Epidermal melanocyte (primary cell): ENCODE data around the gene PAFAH1B1.
A peak's percentile ranks its signal among the peaks of the same experiment; 100 is the strongest.
"Not testable (repeated sequence)": the region's sequence is repeated elsewhere in the genome, so short reads cannot be mapped to it uniquely, and the experiment has no call there.

Experiments used
- DNase-seq: peaks from one replicate; pipeline ENCODE4 v3.0.0; 2011; ENCODE audit warnings: low spot score; ENCODE audit not compliant: insufficient read length

The PAFAH1B1 gene

DNA sequence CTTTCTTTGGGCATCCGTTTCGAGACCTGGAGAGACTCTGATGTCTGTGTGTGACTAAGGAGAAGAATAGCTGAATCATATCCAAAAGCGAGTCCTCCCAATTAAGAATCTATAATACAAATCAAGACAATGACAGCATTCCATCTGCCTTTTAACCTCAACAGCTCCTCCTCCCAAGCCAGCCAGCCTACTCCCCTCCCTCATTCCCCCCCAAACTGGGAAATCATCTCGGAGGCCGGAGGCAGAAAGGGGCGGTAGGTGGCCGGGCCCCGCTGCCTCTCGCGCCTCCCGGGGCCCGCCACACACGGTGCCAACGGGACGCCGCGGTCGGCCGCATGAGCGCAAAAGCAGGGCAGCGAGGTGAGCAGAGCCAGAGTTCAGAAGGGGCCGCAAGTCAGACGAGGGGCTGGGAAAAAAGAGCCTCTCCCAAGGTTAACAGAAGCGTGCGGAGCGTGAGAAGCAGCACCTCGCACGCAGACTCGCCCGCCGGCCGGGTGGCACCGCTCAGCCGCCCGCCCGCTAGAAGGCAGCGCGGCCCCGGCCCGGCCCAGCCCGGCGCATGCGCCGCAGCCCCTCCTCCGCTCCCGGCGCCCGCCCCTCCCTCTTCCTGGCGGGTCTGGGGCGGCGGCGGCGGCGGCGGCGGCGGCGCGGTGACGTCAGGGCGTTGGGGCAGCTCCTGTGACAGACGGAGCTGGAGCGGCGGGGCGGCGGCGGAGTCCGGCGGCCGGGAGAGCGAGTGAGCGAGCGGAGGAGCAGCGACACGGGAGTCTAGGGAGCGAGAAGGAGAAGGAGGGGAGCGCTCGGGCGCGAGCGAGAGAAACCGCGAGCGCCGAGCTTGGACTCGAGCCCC, at the start of gene PAFAH1B1:
TSS of gene PAFAH1B1 (plus strand) at position 684 of the 850 bp plus-strand sequence. CDS start 44,635 bp downstream, outside the sequence.
- DNase-seq = peak; percentile 83

- no peak for DNase-seq
Measured at GRCh38 chr17:2545393-2545792, 48.1 kb upstream of the PAFAH1B1 start.

DNA sequence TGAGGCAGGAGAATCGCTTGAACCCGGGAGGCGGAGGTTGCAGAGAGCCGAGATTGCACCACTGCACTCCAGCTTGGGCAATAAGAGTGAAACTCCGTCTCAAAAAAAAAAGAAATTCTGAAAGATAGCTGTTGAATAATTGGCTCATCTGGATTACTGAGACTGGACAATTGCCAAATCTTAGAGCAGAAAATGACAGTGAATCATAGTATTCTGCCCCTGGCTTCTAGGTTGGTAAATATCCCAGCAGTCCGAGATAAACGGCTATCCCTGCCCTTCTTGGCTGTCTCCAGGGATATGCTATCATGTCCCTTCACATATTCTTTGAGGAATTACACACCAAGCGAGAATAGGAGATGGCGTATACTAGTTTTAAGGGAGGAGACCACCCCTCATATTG, 46.3 kb upstream of the PAFAH1B1 start:
- peak; percentile 61 for DNase-seq

DNA sequence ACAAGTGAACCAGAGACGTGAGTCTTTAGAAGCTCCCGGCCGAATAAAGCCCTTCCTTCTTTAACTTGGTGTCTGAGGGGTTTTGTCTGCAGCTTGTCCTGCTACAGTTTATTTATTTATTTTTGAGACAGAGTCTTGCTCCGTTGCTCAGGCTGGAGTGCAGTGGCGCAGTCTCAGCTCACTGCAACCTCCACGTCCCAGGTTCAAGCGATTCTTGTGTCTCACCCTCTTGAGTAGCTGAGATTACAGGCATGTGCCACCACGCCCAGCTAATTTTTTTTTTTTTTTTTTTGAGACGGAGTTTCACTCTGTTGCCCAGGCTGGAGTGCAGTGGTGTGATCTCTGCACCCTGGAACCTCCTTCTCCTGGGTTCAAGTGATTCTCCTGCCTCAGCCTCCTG, 45.4 kb upstream of the PAFAH1B1 start:
- not testable (repeated sequence) for DNase-seq

GRCh38 chr17:2549392-2550211, 43.9 kb upstream of the PAFAH1B1 start:
- no peak for DNase-seq

DNA sequence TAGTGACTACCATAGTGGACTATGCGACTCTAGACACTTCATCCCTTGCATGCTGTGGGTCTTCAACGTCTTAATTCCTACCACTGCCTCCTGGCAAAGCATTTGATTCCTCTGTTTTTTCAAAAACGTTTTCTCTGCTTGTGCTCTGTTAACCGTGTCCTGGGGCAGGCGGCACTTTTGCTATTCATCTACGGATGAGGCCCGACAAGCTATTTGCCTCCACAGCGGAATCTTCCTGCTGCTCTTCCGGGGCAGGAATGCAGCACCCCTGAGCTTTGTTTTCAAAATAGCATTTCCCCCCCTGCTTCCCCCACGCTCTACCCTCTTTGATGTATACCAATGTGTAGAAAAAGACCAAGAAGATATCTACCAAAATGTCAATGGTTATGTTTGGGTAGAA, 42.0 kb upstream of the PAFAH1B1 start:
- DNase-seq = no peak

GRCh38 chr17:2551928-2552327, 41.5 kb upstream of the PAFAH1B1 start:
- DNase-seq = no peak

- no peak for DNase-seq
Measured at GRCh38 chr17:2560658-2561057, 32.8 kb upstream of the PAFAH1B1 start.

DNA sequence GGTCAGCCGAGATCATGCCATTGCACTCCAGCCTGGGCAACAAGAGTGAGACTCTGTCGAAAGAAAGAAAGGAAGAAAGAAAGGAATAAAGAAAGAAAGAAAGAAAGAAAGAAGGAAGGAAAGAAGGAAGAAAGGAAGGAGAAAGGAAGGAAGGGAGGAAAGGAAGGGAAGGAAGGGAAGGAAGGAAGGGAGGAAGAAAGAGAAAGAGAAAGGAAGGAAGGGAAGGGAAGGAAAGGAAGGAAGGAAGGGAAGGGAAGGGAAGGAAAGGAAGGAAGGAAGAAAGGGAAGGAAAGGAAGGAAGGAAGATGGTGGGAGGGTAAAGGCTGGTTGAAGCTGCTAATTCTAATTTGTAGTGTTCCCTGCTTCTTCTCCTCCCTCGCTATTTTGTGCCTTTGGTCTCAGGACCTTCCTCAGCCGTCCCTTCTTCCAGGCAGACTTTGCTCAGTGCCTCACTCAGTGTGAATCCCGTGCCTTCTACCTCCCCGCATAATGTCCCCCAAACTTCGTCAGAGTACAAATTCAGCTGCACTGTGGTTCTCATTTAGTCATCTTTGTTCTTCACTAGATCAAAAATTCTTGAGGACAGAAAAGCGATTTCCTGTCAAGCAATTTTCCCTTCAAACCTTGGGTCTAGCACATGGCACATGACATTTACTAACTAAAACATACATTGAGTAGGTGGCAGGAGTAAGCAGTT, 31.1 kb upstream of the PAFAH1B1 start:
- no peak for DNase-seq

DNA sequence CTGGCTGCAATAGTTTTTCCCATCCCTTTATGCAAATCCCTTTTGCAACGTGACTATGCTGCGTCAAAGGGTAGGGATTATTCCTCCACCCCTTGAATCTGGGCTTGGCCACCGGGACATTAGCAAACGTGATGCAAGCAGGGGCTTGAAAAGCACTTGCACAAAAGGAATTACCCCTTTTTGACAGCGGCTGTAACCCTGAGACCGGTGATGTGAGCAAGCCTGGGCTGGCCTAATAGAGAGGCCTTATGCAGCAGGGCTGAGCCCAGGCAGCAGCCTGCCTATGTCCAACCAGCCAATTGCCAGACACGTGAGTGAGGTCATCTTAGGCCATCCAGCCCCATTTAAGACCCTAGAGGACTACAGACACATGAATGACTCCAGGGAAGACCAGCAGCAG, 30.4 kb upstream of the PAFAH1B1 start:
- no peak for DNase-seq

DNA sequence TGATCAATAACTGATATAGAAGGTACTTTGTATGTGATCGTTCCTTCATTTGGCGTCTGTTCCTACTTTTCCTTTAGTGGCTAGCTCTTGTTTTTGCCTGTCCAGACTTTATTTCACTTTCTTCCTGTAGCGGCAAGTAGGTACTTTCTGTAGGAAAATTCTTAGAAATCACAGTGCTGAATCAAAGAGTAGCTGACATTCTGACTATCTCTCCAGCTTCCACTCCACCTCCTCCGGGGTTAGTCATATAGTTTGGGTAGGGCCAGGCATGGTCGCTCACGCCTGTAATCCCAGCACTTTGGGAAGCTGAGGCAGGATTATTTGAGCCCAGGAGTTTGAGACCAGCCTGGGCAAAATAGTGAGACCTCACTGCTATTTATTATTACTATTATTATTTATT, 29.9 kb upstream of the PAFAH1B1 start:
- DNase-seq = no peak

- no peak for DNase-seq
Measured at GRCh38 chr17:2564877-2565276, 28.6 kb upstream of the PAFAH1B1 start.

GRCh38 chr17:2566056-2566455, 27.4 kb upstream of the PAFAH1B1 start:
- no peak for DNase-seq

GRCh38 chr17:2571523-2572303, 21.7 kb upstream of the PAFAH1B1 start:
- no peak for DNase-seq

DNA sequence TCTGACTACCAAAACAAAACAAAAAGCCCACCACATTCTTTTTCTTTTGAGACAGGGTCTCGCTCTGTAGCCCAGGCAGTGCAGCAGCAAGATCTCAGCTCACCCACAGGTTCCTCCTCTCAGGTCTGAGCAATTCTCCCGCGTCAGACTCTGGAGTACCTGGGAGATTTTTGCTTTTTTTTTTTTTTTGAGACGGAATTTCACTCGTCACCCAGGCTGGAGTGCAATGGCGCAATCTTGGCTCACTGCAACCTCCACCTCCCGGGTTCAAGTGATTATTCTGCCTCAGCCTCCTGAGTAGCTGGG, 21.2 kb upstream of the PAFAH1B1 start:
- DNase-seq = not testable (repeated sequence)

DNA sequence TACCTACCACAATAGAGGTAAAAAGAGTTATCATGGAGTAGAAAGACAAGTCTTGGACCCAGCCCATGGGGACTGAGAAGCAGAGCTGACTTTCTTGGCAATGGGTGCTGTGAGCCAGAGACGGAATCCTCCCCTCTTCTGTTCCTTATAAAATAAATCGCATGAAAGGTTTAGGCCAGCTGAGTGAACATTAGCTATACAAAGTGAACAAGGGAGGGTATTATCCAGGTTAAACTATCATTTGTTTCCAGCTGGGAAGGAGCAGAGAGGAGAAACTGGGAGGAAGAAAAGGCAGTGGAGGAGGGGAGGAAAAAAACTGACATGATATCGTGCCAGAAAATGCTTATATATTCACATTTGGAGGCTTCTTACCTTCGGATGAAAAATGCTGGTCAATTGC, 13.3 kb upstream of the PAFAH1B1 start:
- no peak for DNase-seq

- DNase-seq = no peak
Measured at GRCh38 chr17:2580661-2581060, 12.8 kb upstream of the PAFAH1B1 start.

GRCh38 chr17:2582493-2582892, 11.0 kb upstream of the PAFAH1B1 start:
- no peak for DNase-seq

- no peak for DNase-seq
Measured at GRCh38 chr17:2591040-2591640, 2.3 kb upstream of the PAFAH1B1 start.

DNA sequence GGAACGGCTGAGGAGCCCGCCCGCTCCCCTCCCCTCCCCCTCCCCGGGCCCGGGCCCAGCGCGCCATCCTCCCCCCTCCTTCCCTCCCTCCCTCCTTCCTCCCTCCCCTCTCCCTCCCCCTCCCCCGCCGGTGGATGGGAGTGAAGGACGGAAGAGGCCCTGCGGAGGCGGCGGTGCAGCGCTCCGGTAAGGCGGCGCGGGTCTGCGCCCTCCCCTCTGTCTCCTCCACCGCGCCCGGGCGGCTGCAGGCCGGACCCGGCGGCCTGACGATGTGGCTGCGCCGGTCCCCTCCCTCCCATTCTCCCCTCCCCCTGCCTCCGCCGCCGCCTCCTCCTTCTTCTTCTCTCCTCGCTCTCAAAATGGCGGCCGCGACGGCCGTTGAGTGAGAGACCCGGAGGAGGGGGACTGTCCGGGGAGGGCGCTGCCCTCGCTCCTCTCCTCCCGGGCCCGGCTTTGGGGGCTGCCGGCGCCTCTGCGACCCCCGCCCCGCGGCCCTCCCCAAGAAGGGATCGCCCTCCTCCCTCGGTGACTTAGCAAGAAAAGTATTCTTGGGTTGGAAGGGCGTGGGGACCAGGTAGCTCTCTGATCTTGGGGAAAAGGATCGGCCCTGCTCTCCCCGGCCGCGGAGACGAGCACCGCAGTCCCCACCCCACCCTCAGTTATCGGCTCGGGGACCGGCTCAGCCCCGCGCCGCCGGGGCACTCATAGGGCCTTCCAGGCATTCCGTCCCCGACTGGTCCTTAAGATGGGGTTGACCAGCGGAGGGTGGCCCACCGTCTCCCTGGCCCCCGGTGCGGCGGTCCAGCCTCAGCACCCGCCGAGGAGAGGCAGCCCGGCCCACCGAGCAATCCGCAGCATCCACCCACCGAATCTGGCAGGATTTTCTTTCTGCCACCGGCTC, 617 bp downstream of the PAFAH1B1 start:
- DNase-seq = peak; percentile 43
